ENCODE measurements around the gene TMEM140. TPM values are rescaled to one million over a fixed set of nuclear protein-coding genes. Genes with fewer than 3 reads are reported as not detected.

The TMEM140 gene
- total and polyA plus RNA-seq, 3 donors from 2014 or later, result 5.1 to 11.4 (median 6.3) TPM

DNA sequence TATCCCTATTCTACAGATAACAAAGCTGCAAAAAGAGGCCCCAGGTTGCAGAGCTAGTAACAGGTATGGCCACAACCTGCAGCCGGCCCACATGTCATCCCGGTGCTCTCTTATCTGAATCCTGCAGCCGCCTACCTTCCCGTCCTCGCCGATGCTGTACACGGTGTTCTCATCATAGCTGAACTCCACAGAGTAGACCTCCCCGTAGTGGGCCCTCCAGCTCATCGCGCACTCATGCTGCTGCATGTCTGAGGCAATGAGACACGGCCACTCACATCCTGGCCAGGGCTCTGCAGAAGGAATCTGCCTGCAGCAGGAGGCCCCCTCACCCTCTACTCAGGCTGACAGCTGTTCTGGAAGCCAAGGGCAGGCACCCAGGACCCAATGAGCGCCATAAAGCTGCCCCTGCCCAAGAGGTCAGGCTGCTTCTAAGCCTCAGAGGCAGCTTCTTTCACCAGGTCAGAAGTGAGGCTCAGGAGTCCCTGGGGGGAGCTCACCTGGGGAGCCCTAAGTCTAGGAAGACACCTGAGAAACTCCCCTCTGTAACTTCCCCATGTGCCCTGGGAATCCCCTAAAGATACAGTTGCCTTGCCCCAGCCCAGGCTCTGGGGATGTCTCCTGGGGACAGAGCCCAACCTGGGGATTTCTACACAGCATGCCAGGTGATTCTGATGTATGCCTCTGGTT is 40.6 kb downstream of the TMEM140 start:
- H3K36me3 ChIP-seq (ENCODE audit: low read depth, missing control alignments), result no peaks in the 10 kb centered on the region
- H3K9me3 ChIP-seq, result no peaks in the 10 kb centered on the region
- 90 to 92% methylated on average over 2 to 12 of the region's 12 CpGs for WGBS, 2 donors
- H3K27ac ChIP-seq, result no peak overlapping the region
- no peak for DNase-seq
- TF ChIP-seq, protein P1, sequence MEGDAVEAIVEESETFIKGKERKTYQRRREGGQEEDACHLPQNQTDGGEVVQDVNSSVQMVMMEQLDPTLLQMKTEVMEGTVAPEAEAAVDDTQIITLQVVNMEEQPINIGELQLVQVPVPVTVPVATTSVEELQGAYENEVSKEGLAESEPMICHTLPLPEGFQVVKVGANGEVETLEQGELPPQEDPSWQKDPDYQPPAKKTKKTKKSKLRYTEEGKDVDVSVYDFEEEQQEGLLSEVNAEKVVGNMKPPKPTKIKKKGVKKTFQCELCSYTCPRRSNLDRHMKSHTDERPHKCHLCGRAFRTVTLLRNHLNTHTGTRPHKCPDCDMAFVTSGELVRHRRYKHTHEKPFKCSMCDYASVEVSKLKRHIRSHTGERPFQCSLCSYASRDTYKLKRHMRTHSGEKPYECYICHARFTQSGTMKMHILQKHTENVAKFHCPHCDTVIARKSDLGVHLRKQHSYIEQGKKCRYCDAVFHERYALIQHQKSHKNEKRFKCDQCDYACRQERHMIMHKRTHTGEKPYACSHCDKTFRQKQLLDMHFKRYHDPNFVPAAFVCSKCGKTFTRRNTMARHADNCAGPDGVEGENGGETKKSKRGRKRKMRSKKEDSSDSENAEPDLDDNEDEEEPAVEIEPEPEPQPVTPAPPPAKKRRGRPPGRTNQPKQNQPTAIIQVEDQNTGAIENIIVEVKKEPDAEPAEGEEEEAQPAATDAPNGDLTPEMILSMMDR (IDR thresholded peaks at IDR 0.05), result no peak
- no peak for TF ChIP-seq POLR2A (IDR thresholded peaks at IDR 0.05)
- H3K27me3 ChIP-seq, result no peaks in the 10 kb centered on the region
- H3K4me1 ChIP-seq, result peaks cover 22% of the 10 kb centered on the region
- intact Hi-C loops (cut with DNase I; ENCODE audit: low total_unique reads), result no loop called here
- H3K4me3 ChIP-seq, result no peak overlapping the region

DNA sequence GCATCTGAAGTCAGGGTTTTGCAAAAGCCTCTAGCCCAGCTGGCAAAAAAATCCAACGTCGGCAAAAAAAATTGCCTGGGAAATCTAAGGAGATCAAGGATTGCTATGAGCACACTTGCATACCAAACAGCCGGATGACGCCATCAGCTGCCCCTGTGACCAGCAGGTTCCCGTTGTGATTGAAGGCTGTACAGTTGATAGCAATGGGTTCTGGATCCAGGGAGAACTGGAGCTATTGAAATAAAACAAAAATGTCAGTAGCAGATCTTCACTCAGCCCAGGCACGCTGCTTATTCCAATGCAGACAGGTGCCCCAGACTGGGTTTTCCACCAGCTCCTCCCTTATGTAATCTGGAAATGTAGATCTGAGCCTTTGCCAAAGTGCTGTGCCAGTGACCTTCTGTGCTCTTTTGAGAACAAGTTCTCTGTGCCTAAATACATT is 41.4 kb downstream of the TMEM140 start:
- H3K27ac ChIP-seq, result peak overlapping the region in 1 of 2 donors; percentile 36
- H3K36me3 ChIP-seq (ENCODE audit: low read depth, missing control alignments), result no peaks in the 10 kb centered on the region
- no peak for DNase-seq
- no peaks in the 10 kb centered on the region for H3K27me3 ChIP-seq
- WGBS, 2 donors, result 70 to 85% methylated on average over 6 of the region's 6 CpGs
- TF ChIP-seq, protein P1 (IDR thresholded peaks at IDR 0.05), result no peak
- TF ChIP-seq POLR2A (IDR thresholded peaks at IDR 0.05), result no peak
- H3K9me3 ChIP-seq, result no peaks in the 10 kb centered on the region
- H3K4me1 ChIP-seq, result peaks cover 25% of the 10 kb centered on the region
- intact Hi-C loops (cut with DNase I; ENCODE audit: low total_unique reads), result no loop called here
- no peak overlapping the region for H3K4me3 ChIP-seq

DNA sequence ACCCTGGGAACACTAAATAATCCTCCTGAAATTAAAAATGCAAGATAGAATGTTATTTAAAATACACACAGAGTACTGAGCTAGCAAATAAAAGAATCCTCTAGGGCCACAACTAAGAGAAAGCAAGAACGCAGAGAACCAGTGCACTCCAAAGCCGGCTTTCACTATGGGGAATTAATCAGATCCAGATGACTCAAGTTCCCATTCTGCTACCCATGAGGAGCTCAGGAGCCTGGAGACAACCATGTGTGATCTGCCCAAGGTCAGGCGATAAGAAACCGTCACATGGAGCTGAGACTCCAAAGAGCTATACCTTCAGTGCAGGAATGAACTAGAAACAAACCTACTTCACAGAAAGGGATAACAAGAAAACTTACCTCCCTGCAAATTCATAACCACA is 42.1 kb downstream of the TMEM140 start:
- Histone ChIP-seq H3K27ac (peak overlapping the region in 1 of 2 donors; percentile 36), H3K27me3 (no peaks in the 10 kb centered on the region), H3K4me3 (no peak overlapping the region), H3K9me3 (no peaks in the 10 kb centered on the region), H3K36me3 (ENCODE audit: low read depth, missing control alignments) (no peaks in the 10 kb centered on the region), H3K4me1 (peaks cover 25% of the 10 kb centered on the region)
- TF ChIP-seq, protein P1 (IDR thresholded peaks at IDR 0.05), result no peak
- TF ChIP-seq POLR2A (IDR thresholded peaks at IDR 0.05), result no peak
- peak; percentile 43 for DNase-seq
- 39 to 46% methylated on average over 4 of the region's 4 CpGs for WGBS, 2 donors
- intact Hi-C loops (cut with DNase I; ENCODE audit: low total_unique reads), result no loop called here

DNA sequence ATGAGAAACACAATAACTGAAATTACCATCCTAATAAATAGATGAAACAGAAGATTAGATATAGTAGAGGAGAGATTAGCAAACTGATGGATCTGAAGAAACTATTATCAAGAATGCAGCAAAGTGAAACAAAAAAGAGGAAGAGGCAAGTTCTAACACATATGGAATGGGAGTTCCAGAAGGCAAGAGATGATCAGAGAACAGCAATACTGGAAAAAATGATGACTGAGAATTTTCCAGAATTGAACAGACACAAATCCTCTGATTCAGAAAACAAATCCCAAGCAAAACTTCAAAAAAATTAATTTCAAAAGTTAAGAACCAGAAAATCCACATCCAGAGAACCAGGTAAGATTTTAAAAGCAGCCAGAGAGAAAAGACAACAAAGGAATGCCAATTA is 42.8 kb downstream of the TMEM140 start:
- TF ChIP-seq, protein P1 (IDR thresholded peaks at IDR 0.05), result no peak
- no peak for TF ChIP-seq POLR2A (IDR thresholded peaks at IDR 0.05)
- Histone ChIP-seq H3K36me3 (ENCODE audit: low read depth, missing control alignments) (no peaks in the 10 kb centered on the region), H3K4me3 (no peak overlapping the region), H3K9me3 (no peaks in the 10 kb centered on the region), H3K4me1 (peaks cover 25% of the 10 kb centered on the region), H3K27me3 (no peaks in the 10 kb centered on the region), H3K27ac (peak overlapping the region in 1 of 2 donors; percentile 36)
- intact Hi-C loops (cut with DNase I; ENCODE audit: low total_unique reads), result no loop called here
- DNase-seq, result no peak
